ENCODE results near the gene PRKCB. TPM values are rescaled to one million over a fixed set of nuclear protein-coding genes. Genes with fewer than 3 reads are reported as not detected.
"Not testable (repeated sequence)": the region's sequence is repeated elsewhere in the genome, so short reads cannot be mapped to it uniquely, and the experiment has no call there.

The PRKCB gene
- total RNA-seq, 6 experiments from 2014 or later, result not detected

GRCh38 chr16:24234737-24235136 is 399.0 kb downstream of the PRKCB start:
- no peak overlapping the region for H3K4me3 Mint-ChIP-seq
- no peak overlapping the region for H3K27ac Mint-ChIP-seq
- DNase-seq, result no peak
- H3K36me3 Mint-ChIP-seq (ENCODE audit: low read depth), result no peaks in the 10 kb centered on the region
- H3K4me1 Mint-ChIP-seq (ENCODE audit: low read depth), result no peaks in the 10 kb centered on the region
- TF ChIP-seq CTCF (IDR thresholded peaks at IDR 0.05), result no peak
- no peaks in the 10 kb centered on the region for H3K27me3 Mint-ChIP-seq (ENCODE audit: insufficient read depth)
- H3K9me3 Mint-ChIP-seq, result peaks cover 23% of the 10 kb centered on the region

GRCh38 chr16:24235806-24236205 is 400.0 kb downstream of the PRKCB start:
- Mint-ChIP-seq H3K27me3 (ENCODE audit: insufficient read depth) (no peaks in the 10 kb centered on the region), H3K27ac (no peak overlapping the region), H3K4me3 (no peak overlapping the region), H3K36me3 (ENCODE audit: low read depth) (no peaks in the 10 kb centered on the region), H3K4me1 (ENCODE audit: low read depth) (no peaks in the 10 kb centered on the region), H3K9me3 (peaks cover 27% of the 10 kb centered on the region)
- no peak for DNase-seq
- TF ChIP-seq CTCF (IDR thresholded peaks at IDR 0.05), result no peak

DNA sequence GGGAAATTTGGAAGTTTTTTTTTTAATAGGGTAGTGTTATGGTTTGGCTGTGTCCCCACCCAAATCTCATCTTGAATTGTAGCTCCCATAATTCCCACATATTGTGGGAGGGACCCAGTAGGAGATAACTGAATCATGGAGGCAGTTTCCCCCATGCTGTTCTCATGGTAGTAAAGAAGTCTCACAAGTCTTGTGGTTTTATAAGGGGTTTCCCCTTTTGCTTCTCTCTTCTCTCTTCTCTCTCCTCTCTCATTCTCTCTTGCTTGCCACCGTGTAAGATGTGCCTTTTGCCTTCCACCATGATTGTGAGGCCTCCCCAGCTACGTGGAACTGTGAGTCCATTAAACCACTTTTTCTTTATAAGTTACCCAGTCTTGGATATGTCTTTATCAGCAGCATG is 403.1 kb downstream of the PRKCB start:
- not testable (repeated sequence) for H3K27me3 Mint-ChIP-seq (ENCODE audit: insufficient read depth); H3K4me3 Mint-ChIP-seq; H3K27ac Mint-ChIP-seq; H3K36me3 Mint-ChIP-seq (ENCODE audit: low read depth); DNase-seq; H3K4me1 Mint-ChIP-seq (ENCODE audit: low read depth)
- H3K9me3 Mint-ChIP-seq, result peaks cover 31% of the 10 kb centered on the region

- Mint-ChIP-seq H3K27me3 (ENCODE audit: insufficient read depth) (peaks cover 1% of the 10 kb centered on the region; the same call in 1 of the 2 replicates), H3K27ac (no peak overlapping the region), H3K4me1 (ENCODE audit: low read depth) (no peaks in the 10 kb centered on the region), H3K9me3 (peaks cover 25% of the 10 kb centered on the region), H3K36me3 (ENCODE audit: low read depth) (no peaks in the 10 kb centered on the region; the same call in 1 of the 2 replicates), H3K4me3 (no peak overlapping the region)
- no peak for DNase-seq
- TF ChIP-seq CTCF (IDR thresholded peaks at IDR 0.05), result no peak
Observed at GRCh38 chr16:24246911-24247607, 411.3 kb downstream of the PRKCB start.

DNA sequence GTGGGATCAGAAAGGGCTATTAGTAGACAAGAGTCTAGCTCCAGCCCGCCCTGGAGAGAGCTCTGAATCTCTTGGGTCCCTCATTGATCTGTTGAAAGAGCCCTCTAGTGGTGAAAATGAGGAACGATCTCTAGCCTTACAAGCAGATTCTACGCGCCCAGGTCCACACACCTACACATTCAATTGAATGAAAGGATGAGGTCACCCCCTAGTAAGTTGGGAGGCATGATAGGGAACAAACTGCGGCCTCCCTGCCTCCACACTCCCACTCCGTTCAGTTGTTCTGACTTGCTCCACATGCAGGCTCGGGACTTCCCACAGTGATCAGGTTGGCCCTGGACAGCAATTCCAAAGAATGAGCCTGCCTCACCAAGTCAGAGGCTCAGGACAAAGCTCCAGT is 417.4 kb downstream of the PRKCB start:
- no peak overlapping the region for H3K4me3 Mint-ChIP-seq
- H3K36me3 Mint-ChIP-seq (ENCODE audit: low read depth), result no peaks in the 10 kb centered on the region
- H3K4me1 Mint-ChIP-seq (ENCODE audit: low read depth), result no peaks in the 10 kb centered on the region
- DNase-seq, result no peak
- peaks cover 2% of the 10 kb centered on the region for H3K9me3 Mint-ChIP-seq
- no peaks in the 10 kb centered on the region; the same call in none of the 2 replicates for H3K27me3 Mint-ChIP-seq (ENCODE audit: insufficient read depth)
- TF ChIP-seq CTCF (IDR thresholded peaks at IDR 0.05), result peak; percentile 76
- no peak overlapping the region for H3K27ac Mint-ChIP-seq

DNA sequence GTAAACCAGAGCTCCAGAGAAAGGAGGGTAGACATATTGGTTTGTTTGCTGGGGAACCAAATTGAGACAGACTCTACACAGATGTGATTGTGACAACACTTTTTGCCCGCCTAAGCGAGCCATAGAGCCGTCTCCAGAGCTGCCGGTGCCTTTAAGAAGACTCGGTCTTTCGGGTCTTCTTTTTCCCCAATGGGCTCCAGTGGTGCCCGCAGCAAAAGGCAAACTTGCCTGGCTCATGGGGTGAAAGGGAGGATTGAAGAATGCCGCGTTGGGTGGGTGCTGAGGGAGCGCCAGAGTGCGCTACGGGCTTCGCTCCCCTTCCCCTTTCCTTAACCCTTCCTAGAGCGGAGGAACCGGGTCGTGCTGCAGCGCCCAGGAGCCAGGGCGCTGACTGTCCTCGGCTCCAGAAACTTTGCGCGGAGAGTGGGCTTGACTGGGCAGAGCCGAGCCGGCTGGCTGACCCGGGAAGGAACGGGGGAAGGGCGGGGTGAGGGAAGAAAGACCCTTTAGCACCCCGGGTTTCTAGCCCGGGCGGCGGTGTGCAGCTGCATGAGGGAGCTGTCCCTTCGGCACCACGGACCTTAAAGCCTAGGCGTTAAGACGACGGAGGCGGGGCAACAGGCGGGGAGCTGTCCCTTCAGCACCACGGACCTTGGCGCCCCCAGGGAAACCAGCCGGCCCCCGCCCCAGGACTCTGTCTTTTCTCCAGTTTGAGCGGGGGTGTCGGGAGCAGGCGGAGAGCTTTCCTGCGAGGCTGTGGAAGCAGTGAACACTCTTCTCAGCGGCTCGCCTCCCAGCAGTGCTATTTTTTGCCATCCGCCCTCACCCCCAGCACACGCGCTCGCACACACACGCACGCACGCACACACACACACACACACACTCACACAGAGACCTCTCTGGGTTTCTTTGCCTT is 419.9 kb downstream of the PRKCB start, which contains the start of gene CACNG3:
Gene CACNG3, plus strand, starts transcription at position 880 of the 916 bp plus-strand sequence. CDS start 420 bp downstream, outside the sequence.
- H3K27me3 Mint-ChIP-seq (ENCODE audit: insufficient read depth), result no peaks in the 10 kb centered on the region; the same call in none of the 2 replicates
- peaks cover 5% of the 10 kb centered on the region for H3K9me3 Mint-ChIP-seq
- no peaks in the 10 kb centered on the region for H3K36me3 Mint-ChIP-seq (ENCODE audit: low read depth)
- no peak for DNase-seq
- H3K4me3 Mint-ChIP-seq, result no peak within 1 kb of the TSS
- H3K27ac Mint-ChIP-seq, result no peak within 1 kb of the TSS
- TF ChIP-seq CTCF (IDR thresholded peaks at IDR 0.05), result no peak
- no peaks in the 10 kb centered on the region for H3K4me1 Mint-ChIP-seq (ENCODE audit: low read depth)
